Fibroblast of lung (primary cell): ENCODE data around the gene RFESD.

ENCODE experiments used
- EZH2 ChIP-seq: IDR thresholded peaks from 2 replicates; pipeline ENCODE4 v1.5.1; 2012; ENCODE audit warnings: low read length, control low read depth, mild to moderate bottlenecking; ENCODE audit errors: missing control alignments
- TF ChIP-seq, protein P1 (sequence below), 2 donors: IDR thresholded peaks in 1 of 2; conservative IDR thresholded peaks in 1 of 2; 1 replicate in 1 of 2; 2 replicates in 1 of 2; pipeline ENCODE4 v1.5.1; 2011 to 2012; ENCODE audit warnings: low read length in 2 of 2, control low read depth in 1 of 2, inconsistent platforms in 1 of 2, low read depth in 1 of 2, mild to moderate bottlenecking in 1 of 2

DNA sequence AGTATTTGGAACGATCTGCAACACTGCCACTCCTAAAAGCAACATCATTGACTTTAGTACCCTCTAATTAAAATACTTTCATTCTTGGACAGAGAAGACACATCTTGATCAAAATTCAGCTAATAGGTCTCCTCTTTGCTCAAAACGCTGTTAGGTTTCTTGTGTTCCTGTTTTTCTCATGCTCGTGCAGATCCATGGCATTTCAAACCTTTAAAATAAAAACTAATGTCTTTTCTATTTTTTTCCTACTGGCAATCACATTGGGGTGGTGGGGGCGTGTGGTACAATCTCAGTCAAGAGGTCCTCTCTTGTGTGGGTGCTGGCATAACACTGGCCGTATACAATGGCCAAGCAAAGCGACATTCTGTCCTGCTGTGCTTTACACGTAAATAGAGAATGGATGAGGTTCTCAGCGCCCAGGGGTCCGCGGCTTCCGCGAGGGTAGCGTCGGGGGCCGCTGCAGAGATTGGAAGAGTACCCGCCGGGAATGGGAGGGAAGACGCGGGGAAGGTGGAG lies 27.0 kb upstream of the RFESD start:
- TF ChIP-seq, protein P1, sequence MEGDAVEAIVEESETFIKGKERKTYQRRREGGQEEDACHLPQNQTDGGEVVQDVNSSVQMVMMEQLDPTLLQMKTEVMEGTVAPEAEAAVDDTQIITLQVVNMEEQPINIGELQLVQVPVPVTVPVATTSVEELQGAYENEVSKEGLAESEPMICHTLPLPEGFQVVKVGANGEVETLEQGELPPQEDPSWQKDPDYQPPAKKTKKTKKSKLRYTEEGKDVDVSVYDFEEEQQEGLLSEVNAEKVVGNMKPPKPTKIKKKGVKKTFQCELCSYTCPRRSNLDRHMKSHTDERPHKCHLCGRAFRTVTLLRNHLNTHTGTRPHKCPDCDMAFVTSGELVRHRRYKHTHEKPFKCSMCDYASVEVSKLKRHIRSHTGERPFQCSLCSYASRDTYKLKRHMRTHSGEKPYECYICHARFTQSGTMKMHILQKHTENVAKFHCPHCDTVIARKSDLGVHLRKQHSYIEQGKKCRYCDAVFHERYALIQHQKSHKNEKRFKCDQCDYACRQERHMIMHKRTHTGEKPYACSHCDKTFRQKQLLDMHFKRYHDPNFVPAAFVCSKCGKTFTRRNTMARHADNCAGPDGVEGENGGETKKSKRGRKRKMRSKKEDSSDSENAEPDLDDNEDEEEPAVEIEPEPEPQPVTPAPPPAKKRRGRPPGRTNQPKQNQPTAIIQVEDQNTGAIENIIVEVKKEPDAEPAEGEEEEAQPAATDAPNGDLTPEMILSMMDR (conservative IDR thresholded peaks at IDR 0.05 in 1 of 2, IDR thresholded peaks at IDR 0.05 in 1 of 2; ENCODE audit: low read depth in 1 of 2, low read length in 2 of 2): no peak
- TF ChIP-seq EZH2: no peak
